GM23248 (cell line): ENCODE data around the gene CNOT1. TPM values are rescaled to one million over a fixed set of nuclear protein-coding genes. Genes with fewer than 3 reads are reported as not detected.

Experiments used
- DNase-seq: peaks from one replicate; pipeline ENCODE4 v3.0.0-alpha.2; 2015
- H2AFZ ChIP-seq: fragments of 200-600 bp; sonication (generic); 2 replicates; pipeline ENCODE4 v1.6.1; 2016; ENCODE audit warnings: antibody characterized with exemption
- H3F3A ChIP-seq: fragments of 200-600 bp; sonication (generic); 2 replicates; pipeline ENCODE4 v1.6.1; 2016; ENCODE audit warnings: mild to moderate bottlenecking, antibody characterized with exemption, mixed run types; ENCODE audit not compliant: insufficient read depth
- H3K27ac ChIP-seq: fragments of 200-600 bp; sonication (generic); 2 replicates; pipeline ENCODE4 v1.5.1; 2016; ENCODE audit warnings: mild to moderate bottlenecking
- H3K27me3 ChIP-seq: fragments of 200-600 bp; sonication (generic); replicated peaks from 2 replicates; pipeline ENCODE4 v1.6.1; 2016; ENCODE audit warnings: mild to moderate bottlenecking; ENCODE audit not compliant: insufficient read depth
- H3K36me3 ChIP-seq: fragments of 200-600 bp; sonication (generic); 2 replicates; pipeline ENCODE4 v1.6.1; 2016; ENCODE audit warnings: low read depth, mild to moderate bottlenecking
- H3K4me1 ChIP-seq: fragments of 200-600 bp; sonication (generic); 2 replicates; pipeline ENCODE4 v1.6.1; 2016; ENCODE audit warnings: mild to moderate bottlenecking; ENCODE audit not compliant: insufficient read depth
- H3K4me2 ChIP-seq: fragments of 200-600 bp; sonication (generic); one replicate; pipeline ENCODE4 v1.6.1; 2016; ENCODE audit warnings: mild to moderate bottlenecking; ENCODE audit not compliant: unreplicated experiment
- H3K4me3 ChIP-seq: fragments of 200-600 bp; sonication (generic); 2 replicates; pipeline ENCODE4 v1.5.1; 2016; ENCODE audit warnings: mild to moderate bottlenecking
- H3K79me2 ChIP-seq: fragments of 200-600 bp; sonication (generic); 2 replicates; pipeline ENCODE4 v1.6.1; 2016; ENCODE audit warnings: mild to moderate bottlenecking; ENCODE audit not compliant: insufficient read depth
- H3K9ac ChIP-seq: fragments of 200-600 bp; sonication (generic); 2 replicates; pipeline ENCODE4 v1.6.1; 2016; ENCODE audit warnings: mild to moderate bottlenecking
- H3K9me2 ChIP-seq: fragments of 200-600 bp; sonication (generic); 2 replicates; pipeline ENCODE4 v1.6.1; 2016; ENCODE audit warnings: mixed run types, mild to moderate bottlenecking, moderate library complexity; ENCODE audit not compliant: insufficient read depth
- H3K9me3 ChIP-seq: fragments of 200-600 bp; sonication (generic); one replicate; pipeline ENCODE4 v1.6.1; 2017; ENCODE audit warnings: low read depth
- H4K20me1 ChIP-seq: fragments of 200-600 bp; sonication (generic); 2 replicates; pipeline ENCODE4 v1.6.0; 2016; ENCODE audit not compliant: insufficient read depth
- EZH2 ChIP-seq: fragments of 200-600 bp; sonication (generic); IDR thresholded peaks from 2 replicates; pipeline ENCODE4 v1.6.1; 2018; ENCODE audit warnings: antibody characterized with exemption, mild to moderate bottlenecking; ENCODE audit not compliant: insufficient read depth, poor library complexity, severe bottlenecking
- EZH2phosphoT487 ChIP-seq: fragments of 200-600 bp; sonication (generic); IDR thresholded peaks from 2 replicates; pipeline ENCODE4 v1.6.1; 2018; ENCODE audit warnings: antibody characterized with exemption, moderate library complexity, mild to moderate bottlenecking, low read depth; ENCODE audit not compliant: insufficient read depth
- WGBS, 2 experiments: methylation state at CpG; one replicate each; pipeline ENCODE4 v1.1.6; 2015 to 2017; ENCODE audit warnings: low lambda C conversion rate in 2 of 2, low coverage in 1 of 2; ENCODE audit errors: missing lambda C conversion rate in 2 of 2; 5-methylcytosine and 5-hydroxymethylcytosine counted together
- in situ Hi-C: fragments of 300-500 bp; cut with MboI; formaldehyde crosslinking; loops from 2 replicates; pipeline ENCODE4 v1.15.0; 2020
- polyA plus RNA-seq: library from polyadenylated mRNA; unstranded; fragments of >200 nt; fragmentation: Nextera tagmentation; extraction: Ambion mirVana; gene quantifications from 2 replicates; pipeline ENCODE4 v1.2.1, GENCODE V29; 2016
- total RNA-seq: library from RNA; depleted of rRNA; stranded (reverse); fragments of >200 nt; shearing (Covaris generic); gene quantifications from 2 replicates; pipeline ENCODE4 v1.2.3, GENCODE V29; 2014

CNOT1 gene
- total and polyA plus RNA-seq, 2 experiments from 2014 or later: 35.6 to 93.1 TPM

- Histone ChIP-seq H3K4me2 (no peak overlapping the region), H3K9ac (no peak overlapping the region), H2AFZ (peak overlapping the region; percentile 58), H3K27me3 (no peaks in the 10 kb centered on the region), H3K4me3 (no peak overlapping the region), H3K27ac (no peak overlapping the region), H4K20me1 (no peaks in the 10 kb centered on the region), H3K79me2 (no peaks in the 10 kb centered on the region), H3K4me1 (no peaks in the 10 kb centered on the region), H3K36me3 (no peaks in the 10 kb centered on the region), H3K9me2 (no peaks in the 10 kb centered on the region), H3K9me3 (no peaks in the 10 kb centered on the region), H3F3A (no peaks in the 10 kb centered on the region)
- 14% methylated on average over 30 to 43 of the region's 43 CpGs for WGBS, 2 experiments
- in situ Hi-C loops: loop anchor here (25.0 kb wide), 1 partner anchor 475 kb away; the partner anchor contains the start of genes USB1 and ZNF319
- peak; percentile 89 for DNase-seq
- TF ChIP-seq EZH2phosphoT487 (no peak), EZH2 (no peak)
Measured at GRCh38 chr16:58487566-58488351, 141.9 kb downstream of the CNOT1 start.

- no peaks in the 10 kb centered on the region for H3K9me3 ChIP-seq
- no peaks in the 10 kb centered on the region for H4K20me1 ChIP-seq
- 41 to 46% methylated on average over 11 of the region's 11 CpGs for WGBS, 2 experiments
- H3K9ac ChIP-seq: no peak overlapping the region
- H2AFZ ChIP-seq: no peak overlapping the region
- H3K27ac ChIP-seq: no peak overlapping the region
- H3K4me3 ChIP-seq: no peak overlapping the region
- H3K36me3 ChIP-seq: no peaks in the 10 kb centered on the region
- H3K79me2 ChIP-seq: no peaks in the 10 kb centered on the region
- H3K9me2 ChIP-seq: no peaks in the 10 kb centered on the region
- no peaks in the 10 kb centered on the region for H3F3A ChIP-seq
- no peak overlapping the region for H3K4me2 ChIP-seq
- H3K27me3 ChIP-seq: no peaks in the 10 kb centered on the region
- DNase-seq: no peak
- in situ Hi-C loops: loop anchor here (25.0 kb wide), 1 partner anchor 473 kb away; the partner anchor contains the start of genes USB1 and ZNF319
- H3K4me1 ChIP-seq: no peaks in the 10 kb centered on the region
- TF ChIP-seq EZH2: no peak
Measured at GRCh38 chr16:58485184-58485887, 144.3 kb downstream of the CNOT1 start.

DNA sequence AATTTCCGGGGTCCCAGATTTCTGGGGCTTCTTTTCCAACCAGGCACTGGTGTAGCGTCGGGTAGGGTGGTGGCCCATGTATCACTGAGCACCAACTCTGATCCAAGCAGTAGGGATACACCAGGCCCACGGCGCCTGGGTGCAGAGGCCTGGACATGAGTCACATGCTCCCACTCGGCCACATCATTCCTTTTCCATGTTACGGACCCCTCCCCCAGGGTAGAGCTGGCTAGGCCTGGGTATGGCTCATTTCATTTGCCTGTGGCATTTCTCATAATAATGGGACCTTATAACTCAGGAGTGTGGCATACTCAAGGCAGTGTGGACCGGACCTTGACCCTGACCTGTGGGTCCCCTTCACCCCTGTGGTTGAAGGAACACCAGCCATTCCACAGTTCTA lies 147.7 kb downstream of the CNOT1 start:
- DNase-seq: peak; percentile 23
- Histone ChIP-seq H3K4me2 (no peak overlapping the region), H3K27ac (no peak overlapping the region), H3K27me3 (no peaks in the 10 kb centered on the region), H3K4me1 (no peaks in the 10 kb centered on the region), H3K9me2 (no peaks in the 10 kb centered on the region), H4K20me1 (no peaks in the 10 kb centered on the region), H3K9me3 (no peaks in the 10 kb centered on the region), H3F3A (no peaks in the 10 kb centered on the region), H3K79me2 (no peaks in the 10 kb centered on the region), H3K4me3 (no peak overlapping the region), H3K36me3 (no peaks in the 10 kb centered on the region), H2AFZ (no peak overlapping the region), H3K9ac (no peak overlapping the region)
- in situ Hi-C loops: loop anchor here (25.0 kb wide), 1 partner anchor 470 kb away; the partner anchor contains the start of genes USB1 and ZNF319
- no peak for TF ChIP-seq EZH2phosphoT487
- no peak for TF ChIP-seq EZH2
- 51 to 58% methylated on average over 8 of the region's 8 CpGs for WGBS, 2 experiments

GRCh38 chr16:58481226-58481869 lies 148.3 kb downstream of the CNOT1 start:
- no peak for TF ChIP-seq EZH2
- TF ChIP-seq EZH2phosphoT487: no peak

More at GRCh38 chr16:58481226-58481869, 148.3 kb downstream of the CNOT1 start:
- H3K27me3 ChIP-seq: no peaks in the 10 kb centered on the region
- in situ Hi-C loops: loop anchor here (25.0 kb wide), 1 partner anchor 469 kb away; the partner anchor contains the start of genes USB1 and ZNF319
- no peak overlapping the region for H3K9ac ChIP-seq
- H3K9me3 ChIP-seq: no peaks in the 10 kb centered on the region
- H3K27ac ChIP-seq: no peak overlapping the region
- DNase-seq: no peak
- H3K4me2 ChIP-seq: no peak overlapping the region
- no peaks in the 10 kb centered on the region for H3K4me1 ChIP-seq
- H3K79me2 ChIP-seq: no peaks in the 10 kb centered on the region
- no peaks in the 10 kb centered on the region for H3K9me2 ChIP-seq
- H2AFZ ChIP-seq: no peak overlapping the region
- H3K4me3 ChIP-seq: no peak overlapping the region
- H4K20me1 ChIP-seq: no peaks in the 10 kb centered on the region
- no peaks in the 10 kb centered on the region for H3K36me3 ChIP-seq
- WGBS, 2 experiments: 95 to 97% methylated on average over 10 to 11 of the region's 11 CpGs
- no peaks in the 10 kb centered on the region for H3F3A ChIP-seq
